Stomach (tissue), 9 donors: ENCODE measurements around the gene CORO1A. TPM values are rescaled to one million over a fixed set of nuclear protein-coding genes. Genes with fewer than 3 reads are reported as not detected.
A peak's percentile ranks its signal among the peaks of the same experiment; 100 is the strongest.
"Not testable (repeated sequence)": the region's sequence is repeated elsewhere in the genome, so short reads cannot be mapped to it uniquely, and the experiment has no call there.

Experiments
- DNase-seq, 2 donors: peaks; one replicate each; pipeline versions ENCODE4 v3.0.0 to v3.0.0-alpha.2; 2013 to 2019
- H3K27ac ChIP-seq, 5 donors: fragments of 200-600 bp in 4 of 5; sonication (generic) in 4 of 5; one replicate each; pipeline ENCODE4 v1.5.1; 2013 to 2019; ENCODE audit warnings: mild to moderate bottlenecking in 1 of 5, moderate library complexity in 1 of 5
- H3K27me3 ChIP-seq, 3 donors: fragments of 200-600 bp; sonication (generic); one replicate each; pipeline ENCODE4 v1.5.1; 2017 to 2019; ENCODE audit warnings: mixed run types in 1 of 3
- H3K36me3 ChIP-seq, 4 donors: fragments of 200-600 bp; sonication (generic); 1 replicate in 3 of 4; 2 replicates in 1 of 4; pipeline ENCODE4 v1.5.1; 2016 to 2019
- H3K4me1 ChIP-seq, 4 donors: fragments of 200-600 bp; sonication (generic); one replicate each; pipeline ENCODE4 v1.5.1; 2016 to 2019
- H3K4me3 ChIP-seq, 4 donors: fragments of 200-600 bp; sonication (generic) in 3 of 4; one replicate each; pipeline ENCODE4 v1.5.1; 2016 to 2019; ENCODE audit warnings: mild to moderate bottlenecking in 1 of 4
- H3K9me3 ChIP-seq, 4 donors: fragments of 200-600 bp; sonication (generic); one replicate each; pipeline ENCODE4 v1.5.1; 2016 to 2019
- CTCF ChIP-seq, 7 experiments: fragments of 450-650 bp in 4 of 7; fragments of 200-600 bp in 3 of 7; sonication (generic) in 3 of 7; IDR thresholded peaks; one replicate each; pipeline ENCODE4 v1.5.1; 2016 to 2019; ENCODE audit warnings: antibody characterized with exemption in 7 of 7, control low read depth in 2 of 7, mild to moderate bottlenecking in 1 of 7
- EP300 ChIP-seq: sonication (generic); formaldehyde crosslinking; IDR thresholded peaks from one replicate; pipeline ENCODE4 v1.6.1; 2017; ENCODE audit warnings: antibody characterized with exemption
- POLR2A ChIP-seq, 4 donors: fragments of 450-650 bp; IDR thresholded peaks; one replicate each; pipeline ENCODE4 v1.6.1; 2016; ENCODE audit warnings: antibody characterized with exemption in 4 of 4, control low read depth in 2 of 4, mild to moderate bottlenecking in 1 of 4, moderate library complexity in 1 of 4
- POLR2AphosphoS5 ChIP-seq, 3 donors: sonication (generic); formaldehyde crosslinking; IDR thresholded peaks; one replicate each; pipeline ENCODE4 v1.6.1; 2016; ENCODE audit warnings: antibody characterized with exemption in 3 of 3
- WGBS, 5 donors: extraction: QIAGEN DNeasy Blood & Tissue Kit in 3 of 5; methylation state at CpG; one replicate each; pipeline versions ENCODE4 v1.1.5 to v1.1.7; 2013 to 2018; 5-methylcytosine and 5-hydroxymethylcytosine counted together
- intact Hi-C: fragments of 100-400 bp; cut with DNase I; formaldehyde crosslinking; loops from one replicate; pipeline ENCODE4 v1.15.1; 2023; ENCODE audit warnings: low total_unique reads
- polyA plus RNA-seq, 3 donors: library from polyadenylated mRNA; stranded (reverse); fragments of 200-250 nt; gene quantifications; one replicate each; pipeline ENCODE4 v1.2.3, GENCODE V29; 2013
- total RNA-seq, 5 donors: library from RNA; depleted of rRNA; stranded (reverse); fragments of >200 nt; gene quantifications; one replicate each; pipeline versions ENCODE4 v1.1.0 to v1.2.3, GENCODE V29; 2014 to 2016
- donor health status: healthy with polysubstance abuse.
- donor health status: Bipolar disorder and iron deficiency.
- donor health status: healthy.

Gene CORO1A
- total and polyA plus RNA-seq, 8 donors = 13.0 to 42.5 (median 26.9) TPM

- intact Hi-C loops = no loop called here
- peaks cover 0 to 13% (median 0%) of the 10 kb centered on the region in 4 donors for H3K4me1 ChIP-seq
- peak in 1 of 2 donors; percentile 37 for DNase-seq
- H3K9me3 ChIP-seq = no peaks in the 10 kb centered on the region
- no peaks in the 10 kb centered on the region for H3K27me3 ChIP-seq
- no peaks in the 10 kb centered on the region for H3K36me3 ChIP-seq
- no peak overlapping the region for H3K4me3 ChIP-seq
- TF ChIP-seq POLR2AphosphoS5 (IDR thresholded peaks at IDR 0.05) (no peak), POLR2A (IDR thresholded peaks at IDR 0.05) (no peak), CTCF (IDR thresholded peaks at IDR 0.05) (no peak), EP300 (no peak)
- 86 to 91% (median 86%) methylated on average over 11 of the region's 11 CpGs for WGBS, 5 donors
- no peak overlapping the region for H3K27ac ChIP-seq
Measured at GRCh38 chr16:30166202-30166902, 17.1 kb upstream of the CORO1A start.

- H3K9me3 ChIP-seq, H3K4me3 ChIP-seq, H3K36me3 ChIP-seq, DNase-seq, H3K27me3 ChIP-seq, intact Hi-C loops, H3K27ac ChIP-seq: not testable (repeated sequence)
- 73 to 100% (median 85%) methylated on average over 1 to 15 of the region's 29 CpGs; no CpG with 5 or more reads in 2 of the 5 donors for WGBS, 5 donors
- peaks cover 0 to 13% (median 0%) of the 10 kb centered on the region in 4 donors for H3K4me1 ChIP-seq
Measured at GRCh38 chr16:30168746-30169145, 14.7 kb upstream of the CORO1A start.

- H3K4me3 ChIP-seq, H3K27ac ChIP-seq, H3K36me3 ChIP-seq, intact Hi-C loops, DNase-seq, H3K27me3 ChIP-seq, H3K9me3 ChIP-seq: not testable (repeated sequence)
- H3K4me1 ChIP-seq = peaks cover 0 to 13% (median 0%) of the 10 kb centered on the region in 4 donors
- WGBS, 5 donors = 60 to 97% (median 92%) methylated on average over 2 to 36 of the region's 38 CpGs; no CpG with 5 or more reads in 1 of the 5 donors
Measured at GRCh38 chr16:30169416-30169815, 14.0 kb upstream of the CORO1A start.

GRCh38 chr16:30170145-30170544 lies 13.3 kb upstream of the CORO1A start:
- H3K27me3 ChIP-seq, H3K9me3 ChIP-seq, H3K36me3 ChIP-seq, H3K4me3 ChIP-seq, H3K27ac ChIP-seq, intact Hi-C loops, DNase-seq: not testable (repeated sequence)
- WGBS, 5 donors = 49 to 76% (median 60%) methylated on average over 11 to 17 of the region's 31 CpGs; no CpG with 5 or more reads in 1 of the 5 donors
- H3K4me1 ChIP-seq = peaks cover 0 to 13% (median 0%) of the 10 kb centered on the region in 4 donors

GRCh38 chr16:30173054-30173453 lies 10.3 kb upstream of the CORO1A start:
- no peak for TF ChIP-seq POLR2AphosphoS5 (IDR thresholded peaks at IDR 0.05)
- TF ChIP-seq CTCF (IDR thresholded peaks at IDR 0.05) = no peak
- no peak for TF ChIP-seq EP300
- TF ChIP-seq POLR2A (IDR thresholded peaks at IDR 0.05) = no peak
- Histone ChIP-seq H3K9me3 (no peaks in the 10 kb centered on the region), H3K4me3 (no peak overlapping the region), H3K27ac (no peak overlapping the region), H3K27me3 (no peaks in the 10 kb centered on the region), H3K4me1 (no peaks in the 10 kb centered on the region), H3K36me3 (no peaks in the 10 kb centered on the region)
- intact Hi-C loops = no loop called here
- 78 to 92% (median 86%) methylated on average over 7 of the region's 7 CpGs for WGBS, 5 donors
- DNase-seq = no peak

- H3K27ac ChIP-seq, H3K36me3 ChIP-seq, H3K9me3 ChIP-seq, H3K27me3 ChIP-seq, intact Hi-C loops, H3K4me3 ChIP-seq, DNase-seq, H3K4me1 ChIP-seq: not testable (repeated sequence)
- WGBS, 5 donors = 81 to 93% (median 90%) methylated on average over 6 of the region's 6 CpGs
Measured at GRCh38 chr16:30176876-30177275, 6.5 kb upstream of the CORO1A start.
